CD1c-positive myeloid dendritic cell (primary cell): ENCODE measurements around the gene DLAT.
"Not testable (repeated sequence)": the region's sequence is repeated elsewhere in the genome, so short reads cannot be mapped to it uniquely, and the experiment has no call there.

Experiments
- DNase-seq: peaks from one replicate; pipeline ENCODE4 v3.0.0-alpha.2; 2016; ENCODE audit errors: extremely low spot score

Gene DLAT

GRCh38 chr11:112005422-112006094 lies 19.6 kb upstream of the DLAT start:
- no peak for DNase-seq

GRCh38 chr11:112006095-112006441 lies 19.1 kb upstream of the DLAT start:
- not testable (repeated sequence) for DNase-seq

DNA sequence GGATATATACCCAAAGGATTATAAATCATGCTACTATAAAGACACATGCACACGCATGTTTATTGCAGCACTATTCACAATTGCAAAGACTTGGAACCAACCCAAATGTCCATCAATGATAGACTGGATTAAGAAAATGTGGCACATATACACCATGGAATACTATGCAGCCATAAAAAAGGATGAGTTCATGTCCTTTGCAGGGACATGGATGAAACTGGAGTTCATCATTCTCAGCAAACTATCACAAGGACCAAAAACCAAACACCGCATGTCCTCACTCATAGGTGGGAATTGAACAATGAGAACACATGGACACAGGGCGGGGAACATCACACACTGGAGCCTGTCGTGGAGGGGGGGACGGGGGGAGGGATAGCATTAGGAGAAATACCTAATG lies 13.8 kb upstream of the DLAT start:
- DNase-seq = not testable (repeated sequence)

- no peak for DNase-seq
Measured at GRCh38 chr11:112012874-112013273, 12.3 kb upstream of the DLAT start.

GRCh38 chr11:112013497-112014164 lies 11.6 kb upstream of the DLAT start:
- no peak for DNase-seq

DNA sequence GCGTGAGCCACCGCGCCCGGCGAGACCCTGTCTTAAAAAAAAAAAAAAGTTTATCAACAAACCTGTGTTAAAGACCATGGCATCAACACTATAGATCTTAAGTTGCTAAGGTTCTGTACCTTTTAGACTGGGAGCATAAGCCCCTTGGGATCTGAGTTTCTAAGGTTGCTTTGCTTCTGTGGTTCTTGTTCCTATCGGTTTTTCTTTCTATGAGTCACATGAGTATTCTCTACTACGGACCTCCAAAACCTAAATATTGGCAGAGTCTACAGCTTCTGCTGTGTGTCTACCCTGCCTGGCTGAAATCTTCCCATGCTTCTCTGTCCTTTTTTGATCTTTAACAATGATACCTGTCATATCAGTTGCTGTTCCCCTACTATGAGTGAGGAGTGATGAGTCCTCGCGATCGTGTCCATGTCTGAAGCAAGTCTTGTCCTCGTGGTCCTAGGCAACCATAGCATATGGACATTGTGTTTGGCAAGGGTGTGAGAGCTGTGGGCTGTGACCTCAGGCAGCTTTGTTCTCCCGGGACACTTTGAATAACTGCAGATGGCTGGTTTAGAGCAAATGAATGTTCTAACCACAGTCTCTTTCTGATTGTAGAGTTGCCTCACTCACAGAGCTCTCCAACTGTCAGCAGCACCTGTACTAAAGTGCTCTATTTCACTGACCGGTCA lies 9.0 kb upstream of the DLAT start:
- DNase-seq = no peak

GRCh38 chr11:112016765-112017376 lies 8.3 kb upstream of the DLAT start:
- DNase-seq = no peak

DNA sequence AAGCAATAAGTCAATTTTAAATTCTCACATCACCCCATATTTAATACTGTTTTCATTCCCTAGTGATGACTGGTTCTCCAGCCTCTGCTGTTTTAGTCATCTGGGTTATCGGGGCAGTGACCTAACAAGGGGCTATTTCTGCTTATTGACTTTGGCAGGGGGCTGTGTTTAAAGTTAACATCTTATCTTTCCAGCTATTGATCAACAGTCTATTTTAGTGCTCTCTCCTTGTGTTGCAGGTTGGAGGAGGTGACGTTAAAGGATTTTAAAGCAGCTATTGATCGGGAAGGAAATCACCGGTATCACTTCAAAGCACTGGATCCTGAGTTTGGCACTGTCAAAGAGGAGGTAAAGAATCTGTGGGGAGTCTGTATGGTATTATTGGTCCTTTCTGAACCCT lies 7.7 kb upstream of the DLAT start:
- no peak for DNase-seq

DNA sequence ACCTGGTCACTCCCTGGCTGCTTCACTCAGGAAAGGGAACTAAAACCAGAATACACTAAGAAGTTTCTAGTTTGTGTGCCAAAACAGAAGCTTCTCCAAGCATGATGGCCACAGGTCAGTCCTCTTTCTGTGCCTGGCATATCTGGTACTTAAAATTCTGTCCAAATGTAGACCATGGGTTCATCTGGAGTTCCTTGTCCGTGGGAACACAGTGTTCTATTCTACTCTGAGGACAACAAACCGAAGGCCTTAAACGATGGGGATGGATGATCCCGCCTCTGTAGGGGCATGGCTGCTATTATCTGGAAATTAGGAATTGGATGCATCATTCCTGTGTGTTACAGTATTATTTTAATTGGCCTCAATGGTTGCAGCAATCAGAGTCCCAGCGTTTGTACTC lies 6.1 kb upstream of the DLAT start:
- DNase-seq = no peak

DNA sequence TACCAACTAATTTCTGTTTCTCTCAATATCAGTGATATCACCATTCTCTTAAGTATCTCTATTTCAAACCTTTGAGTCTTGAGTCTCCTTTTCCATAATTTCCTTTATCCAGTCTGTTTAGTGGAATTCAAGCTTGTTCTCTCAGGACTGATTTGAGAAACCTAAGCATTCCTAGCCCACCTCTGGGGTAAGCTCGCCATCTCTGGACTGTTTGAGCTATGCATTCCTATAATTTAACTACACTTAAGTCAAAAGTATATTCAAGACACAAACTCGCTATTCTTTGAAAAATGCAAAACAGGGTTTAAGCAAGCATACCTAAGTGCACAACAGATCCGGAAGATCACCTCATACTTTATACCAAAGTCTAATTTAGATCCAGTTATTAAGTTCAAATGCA lies 2.1 kb upstream of the DLAT start:
- DNase-seq = no peak

- peak; percentile 47 for DNase-seq
Measured at GRCh38 chr11:112024178-112024772, 933 bp upstream of the DLAT start.

DNA sequence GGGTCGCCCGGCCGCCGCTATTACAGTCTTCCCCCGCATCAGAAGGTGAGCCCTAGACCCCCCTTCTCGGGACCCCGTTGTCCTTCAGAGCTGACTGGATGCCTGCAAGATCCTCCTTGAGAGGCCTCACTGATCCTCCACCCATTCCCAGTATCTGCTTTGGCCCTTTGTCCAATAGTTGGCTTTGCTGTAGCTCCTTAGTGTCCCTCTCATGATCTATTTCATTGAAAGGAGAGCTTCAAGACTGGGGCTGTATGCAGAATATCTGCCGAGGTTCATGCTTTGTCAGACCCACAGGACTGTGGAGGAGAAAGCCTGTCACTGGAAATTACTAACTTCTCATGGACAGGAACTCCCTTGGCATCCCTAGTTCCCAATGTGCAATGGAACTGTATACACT lies 499 bp downstream of the DLAT start:
- DNase-seq = no peak

DNA sequence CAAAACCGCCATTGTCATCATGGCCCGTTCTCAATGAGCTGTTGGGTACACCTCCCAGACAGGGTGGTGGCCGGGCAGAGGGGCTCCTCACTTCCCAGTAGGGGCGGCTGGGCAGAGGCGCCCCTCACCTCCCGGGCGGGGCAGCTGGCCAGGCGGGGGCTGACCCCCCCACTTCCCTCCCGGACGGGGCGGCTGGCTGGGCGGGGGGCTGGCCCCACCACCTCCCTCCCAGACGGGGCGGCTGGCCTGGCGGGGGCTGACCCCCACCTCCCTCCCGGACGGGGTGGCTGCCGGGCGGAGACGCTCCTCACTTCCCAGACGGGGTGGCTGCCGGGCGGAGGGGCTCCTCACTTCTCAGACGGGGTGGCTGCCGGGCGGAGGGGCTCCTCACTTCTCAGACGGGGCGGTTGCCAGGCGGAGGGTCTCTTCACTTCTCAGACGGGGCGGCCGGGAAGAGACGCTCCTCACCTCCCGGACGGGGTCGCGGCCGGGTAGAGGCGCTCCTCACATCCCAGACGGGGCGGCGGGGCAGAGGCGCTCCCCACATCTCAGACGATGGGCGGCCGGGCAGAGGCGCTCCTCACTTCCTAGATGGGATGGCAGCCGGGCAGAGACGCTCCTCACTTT lies 1.7 kb downstream of the DLAT start:
- DNase-seq = not testable (repeated sequence)

DNA sequence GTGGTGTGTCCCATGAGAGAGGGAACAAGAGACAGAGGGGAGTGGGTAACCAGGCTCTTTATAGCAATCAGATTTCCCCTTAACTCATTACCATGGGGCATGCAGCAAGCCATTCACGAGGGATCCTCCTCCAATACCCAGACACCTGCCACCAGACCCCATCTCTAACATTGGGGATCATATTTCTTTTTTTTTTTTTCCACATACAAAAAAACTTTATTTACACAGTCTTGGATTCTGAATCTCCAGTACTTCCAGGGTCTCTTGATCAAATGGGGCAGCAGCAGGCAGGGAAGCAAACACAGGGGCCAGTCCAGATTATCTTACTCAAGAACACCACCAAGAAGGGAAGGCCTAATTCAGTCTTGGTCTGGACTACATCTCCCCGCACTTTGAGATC lies 4.3 kb downstream of the DLAT start:
- DNase-seq = no peak

GRCh38 chr11:112033902-112034301 lies 8.7 kb downstream of the DLAT start:
- no peak for DNase-seq

DNA sequence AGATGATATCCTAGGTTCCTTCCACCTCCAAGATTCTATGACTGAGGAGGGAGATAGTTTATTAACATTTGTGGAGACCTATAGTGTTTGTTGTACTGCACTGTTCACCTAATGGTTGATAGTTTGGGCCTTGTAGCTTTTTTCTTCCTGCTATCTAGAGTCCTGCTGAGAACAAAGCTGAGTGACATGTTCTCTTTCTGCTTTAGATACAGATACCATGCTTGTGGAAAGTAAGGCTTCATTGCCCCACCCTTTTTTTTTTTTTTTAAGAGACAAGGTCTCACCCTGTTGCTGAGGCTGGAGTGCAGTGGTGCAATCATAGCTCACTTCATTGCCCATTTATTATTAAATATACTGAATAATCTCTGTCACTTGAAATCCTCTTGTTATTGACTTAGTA lies 12.3 kb downstream of the DLAT start:
- DNase-seq = no peak

DNA sequence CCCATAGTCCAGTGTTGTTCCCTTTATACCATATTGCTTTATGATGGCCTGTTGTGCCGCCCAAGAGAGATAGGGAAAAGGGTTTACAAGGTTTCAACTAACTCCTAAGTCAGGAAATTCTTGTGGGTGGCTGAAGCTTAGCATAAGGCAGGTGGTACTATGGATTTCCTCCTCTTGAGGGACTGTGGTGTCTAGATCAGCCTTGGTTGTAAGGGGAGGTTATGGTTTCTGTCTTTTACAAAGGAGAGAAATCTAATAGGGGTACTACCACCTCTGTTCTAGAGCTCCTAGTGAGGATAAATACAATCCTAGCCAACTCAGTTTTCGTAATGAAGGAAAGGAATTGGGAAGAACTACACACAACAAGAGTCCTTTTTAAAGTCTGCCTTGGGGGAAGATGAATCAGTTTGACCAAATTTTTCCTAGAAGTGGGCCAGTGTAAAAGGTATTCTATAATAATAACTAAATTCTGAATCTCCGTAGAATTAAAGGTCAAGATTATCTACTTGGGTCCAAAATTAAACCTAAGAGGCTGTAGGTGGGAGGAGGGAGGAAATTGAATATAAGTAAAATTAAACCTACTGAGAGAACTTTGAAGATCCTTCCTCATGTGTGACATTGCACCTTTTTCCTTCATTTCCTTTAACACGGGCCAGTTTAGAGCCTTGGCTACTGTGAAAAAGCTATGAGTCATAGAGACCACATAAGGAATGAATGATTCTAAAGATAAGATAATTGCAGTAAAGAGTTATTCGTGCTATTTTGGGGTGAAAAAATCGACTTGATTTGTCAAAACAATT lies 17.2 kb downstream of the DLAT start:
- DNase-seq = no peak

- DNase-seq = no peak
Measured at GRCh38 chr11:112042961-112043304, 17.7 kb downstream of the DLAT start.

- no peak for DNase-seq
Measured at GRCh38 chr11:112044961-112045360, 19.8 kb downstream of the DLAT start.

DNA sequence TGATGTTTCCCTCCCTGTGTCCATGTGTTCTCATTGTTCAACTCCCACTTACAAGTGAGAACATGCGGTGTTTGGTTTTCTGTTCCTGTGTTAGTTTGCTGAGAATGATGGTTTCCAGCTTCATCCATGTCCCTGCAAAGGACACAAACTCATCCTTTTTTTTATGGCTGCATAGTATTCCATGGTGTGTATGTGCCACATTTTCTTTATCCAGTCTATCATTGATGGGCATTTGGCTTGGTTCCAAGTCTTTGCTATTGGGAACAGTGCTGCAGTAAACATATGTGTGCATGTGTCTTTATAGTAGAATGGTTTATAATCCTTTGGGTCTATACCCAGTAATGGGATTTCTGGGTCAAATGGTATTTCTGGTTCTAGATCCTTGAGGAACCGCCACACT lies 21.4 kb downstream of the DLAT start:
- not testable (repeated sequence) for DNase-seq

DNA sequence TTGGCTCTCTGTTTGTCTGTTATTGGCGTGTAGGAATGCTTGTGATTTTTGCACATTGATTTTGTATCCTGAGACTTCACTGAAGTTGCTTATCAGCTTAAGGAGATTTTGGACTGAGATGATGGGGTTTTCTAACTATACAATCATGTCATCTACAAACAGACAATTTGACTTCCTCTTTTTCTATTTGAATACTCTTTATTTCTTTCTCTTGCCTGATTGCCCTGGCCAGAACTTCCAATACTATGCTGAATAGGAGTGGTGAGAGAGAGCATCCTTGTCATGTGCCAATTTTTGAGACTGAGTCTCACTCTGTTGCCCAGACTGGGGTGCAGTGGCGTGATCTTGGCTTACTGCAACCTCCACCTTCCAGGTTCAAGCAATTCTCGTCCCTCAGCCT lies 23.0 kb downstream of the DLAT start:
- DNase-seq = not testable (repeated sequence)
